HEK293 (cell line): ENCODE data around the gene TLE2.

Experiments used
- CTCF ChIA-PET: fragments of 350-600 bp; formaldehyde crosslinking; extraction: SDS; loops from one replicate; lab custom pipeline; 2021; ENCODE audit warnings: antibody characterized with exemption; lab: Yijun Ruan, JAX
- POLR2A ChIA-PET: fragments of 300-600 bp; formaldehyde crosslinking; extraction: SDS; loops from one replicate; lab custom pipeline; 2020; ENCODE audit warnings: antibody characterized with exemption, inconsistent platforms; lab: Yijun Ruan, JAX
- H3K27ac ChIP-seq: fragments of 200-500 bp; sonication (Bioruptor generic); 2 replicates; pipeline ENCODE4 v1.5.1; 2014; ENCODE audit warnings: low read depth, low read length, control low read depth, inconsistent platforms; ENCODE audit errors: extremely low read depth
- H3K36me3 ChIP-seq, 2 experiments: fragments of 200-500 bp in 1 of 2; sonication (Bioruptor generic) in 1 of 2; 1 replicate in 1 of 2; 2 replicates in 1 of 2; pipeline ENCODE4 v1.5.1; 2014 to 2017; ENCODE audit warnings: inconsistent platforms in 2 of 2, low read length in 2 of 2; ENCODE audit not compliant: control insufficient read depth in 2 of 2, insufficient read depth in 1 of 2
- H3K4me1 ChIP-seq: fragments of 200-500 bp; sonication (Bioruptor generic); 2 replicates; pipeline ENCODE4 v1.5.1; 2014; ENCODE audit warnings: mild to moderate bottlenecking, low read length, inconsistent platforms; ENCODE audit not compliant: control insufficient read depth, insufficient read depth
- H3K4me3 ChIP-seq: 2 replicates; pipeline ENCODE4 v1.5.1; 2011; ENCODE audit warnings: low read depth, mild to moderate bottlenecking, control low read depth, low read length, moderate library complexity
- H3K9me3 ChIP-seq: fragments of 200-500 bp; sonication (Bioruptor generic); 2 replicates; pipeline ENCODE4 v1.5.1; 2014; ENCODE audit warnings: low read depth, low read length, inconsistent platforms; ENCODE audit not compliant: control insufficient read depth, insufficient read depth
- BCL11A ChIP-seq: fragments of 450-650 bp; formaldehyde crosslinking; IDR thresholded peaks from 2 replicates; pipeline ENCODE4 v1.5.1; 2016; ENCODE audit warnings: low read depth, missing biosample characterization, missing genetic modification characterization
- BCL11B ChIP-seq: fragments of 450-650 bp; formaldehyde crosslinking; IDR thresholded peaks from 2 replicates; pipeline ENCODE4 v1.5.1; 2016; ENCODE audit warnings: low read depth, missing biosample characterization, missing genetic modification characterization
- CTCF ChIP-seq: fragments of 450-650 bp; formaldehyde crosslinking; IDR thresholded peaks from 2 replicates; pipeline ENCODE4 v1.5.1; 2016; ENCODE audit warnings: missing biosample characterization, missing genetic modification characterization
- EGR2 ChIP-seq: fragments of 450-650 bp; formaldehyde crosslinking; IDR thresholded peaks from 2 replicates; pipeline ENCODE4 v1.5.1; 2016; ENCODE audit warnings: low read depth, missing biosample characterization, missing genetic modification characterization
- GLIS1 ChIP-seq: fragments of 450-650 bp; formaldehyde crosslinking; IDR thresholded peaks from 2 replicates; pipeline ENCODE4 v1.5.1; 2016; ENCODE audit warnings: missing biosample characterization, missing genetic modification characterization
- KLF9 ChIP-seq: fragments of 450-650 bp; formaldehyde crosslinking; IDR thresholded peaks from 2 replicates; pipeline ENCODE4 v1.5.1; 2016; ENCODE audit warnings: missing biosample characterization, missing genetic modification characterization, low read depth
- MZF1 ChIP-seq: fragments of 450-650 bp; formaldehyde crosslinking; IDR thresholded peaks from 2 replicates; pipeline ENCODE4 v1.5.1; 2017; ENCODE audit warnings: missing biosample characterization, missing genetic modification characterization, borderline replicate concordance
- OVOL3 ChIP-seq: fragments of 450-650 bp; formaldehyde crosslinking; IDR thresholded peaks from 2 replicates; pipeline ENCODE4 v1.5.1; 2016; ENCODE audit warnings: missing biosample characterization, missing genetic modification characterization
- ZBTB21 ChIP-seq: fragments of 450-650 bp; formaldehyde crosslinking; IDR thresholded peaks from 2 replicates; pipeline ENCODE4 v1.5.1; 2017; ENCODE audit warnings: missing biosample characterization, missing genetic modification characterization
- ZBTB26 ChIP-seq: fragments of 450-650 bp; formaldehyde crosslinking; optimal IDR thresholded peaks from 2 replicates; pipeline ENCODE3; 2016; ENCODE audit warnings: missing biosample characterization, mild to moderate bottlenecking, missing genetic modification characterization
- ZIC2 ChIP-seq: fragments of 450-650 bp; formaldehyde crosslinking; IDR thresholded peaks from 2 replicates; pipeline ENCODE4 v1.5.1; 2016; ENCODE audit warnings: missing biosample characterization, missing genetic modification characterization
- ZNF132 ChIP-seq: fragments of 450-650 bp; formaldehyde crosslinking; IDR thresholded peaks from 2 replicates; pipeline ENCODE4 v1.5.1; 2017; ENCODE audit warnings: missing biosample characterization, missing genetic modification characterization, borderline replicate concordance
- ZNF138 ChIP-seq: fragments of 450-650 bp; formaldehyde crosslinking; IDR thresholded peaks from 2 replicates; pipeline ENCODE4 v1.5.1; 2016; ENCODE audit warnings: missing biosample characterization, missing genetic modification characterization, borderline replicate concordance
- ZNF155 ChIP-seq: fragments of 450-650 bp; formaldehyde crosslinking; IDR thresholded peaks from 2 replicates; pipeline ENCODE4 v1.5.1; 2016; ENCODE audit warnings: missing biosample characterization, missing genetic modification characterization
- ZNF174 ChIP-seq: fragments of 450-650 bp; formaldehyde crosslinking; IDR thresholded peaks from 2 replicates; pipeline ENCODE4 v1.5.0; 2017; ENCODE audit warnings: missing biosample characterization, mild to moderate bottlenecking, missing genetic modification characterization
- ZNF2 ChIP-seq: fragments of 450-650 bp; formaldehyde crosslinking; IDR thresholded peaks from 2 replicates; pipeline ENCODE4 v1.5.1; 2016; ENCODE audit warnings: missing biosample characterization, missing genetic modification characterization
- ZNF221 ChIP-seq: fragments of 450-650 bp; formaldehyde crosslinking; IDR thresholded peaks from 2 replicates; pipeline ENCODE4 v1.5.1; 2017; ENCODE audit warnings: missing biosample characterization, missing genetic modification characterization, borderline replicate concordance
- ZNF24 ChIP-seq: fragments of 450-650 bp; formaldehyde crosslinking; IDR thresholded peaks from 2 replicates; pipeline ENCODE4 v1.5.1; 2016; ENCODE audit warnings: missing biosample characterization, missing genetic modification characterization
- ZNF292 ChIP-seq: fragments of 450-650 bp; formaldehyde crosslinking; IDR thresholded peaks from 2 replicates; pipeline ENCODE4 v1.5.1; 2016; ENCODE audit warnings: low read depth, missing biosample characterization, missing genetic modification characterization, borderline replicate concordance
- ZNF311 ChIP-seq: fragments of 450-650 bp; formaldehyde crosslinking; IDR thresholded peaks from 2 replicates; pipeline ENCODE4 v1.5.1; 2017; ENCODE audit warnings: missing biosample characterization, missing genetic modification characterization, borderline replicate concordance
- ZNF416 ChIP-seq: fragments of 450-650 bp; formaldehyde crosslinking; IDR thresholded peaks from 2 replicates; pipeline ENCODE4 v1.5.1; 2016; ENCODE audit warnings: missing biosample characterization, missing genetic modification characterization
- ZNF48 ChIP-seq: fragments of 450-650 bp; formaldehyde crosslinking; IDR thresholded peaks from 2 replicates; pipeline ENCODE4 v1.5.1; 2016; ENCODE audit warnings: missing biosample characterization, missing genetic modification characterization
- ZNF548 ChIP-seq: fragments of 450-650 bp; formaldehyde crosslinking; IDR thresholded peaks from 2 replicates; pipeline ENCODE4 v1.5.1; 2016; ENCODE audit warnings: missing biosample characterization, missing genetic modification characterization
- ZNF580 ChIP-seq: fragments of 450-650 bp; formaldehyde crosslinking; IDR thresholded peaks from 2 replicates; pipeline ENCODE4 v1.5.1; 2016; ENCODE audit warnings: missing biosample characterization, missing genetic modification characterization
- ZNF664 ChIP-seq: fragments of 450-650 bp; formaldehyde crosslinking; IDR thresholded peaks from 2 replicates; pipeline ENCODE4 v1.5.1; 2016; ENCODE audit warnings: missing biosample characterization, missing genetic modification characterization
- ZNF785 ChIP-seq: fragments of 450-650 bp; formaldehyde crosslinking; IDR thresholded peaks from 2 replicates; pipeline ENCODE4 v1.5.1; 2016; ENCODE audit warnings: missing biosample characterization, missing genetic modification characterization
- ZSCAN18 ChIP-seq: fragments of 450-650 bp; formaldehyde crosslinking; IDR thresholded peaks from 2 replicates; pipeline ENCODE4 v1.5.1; 2016; ENCODE audit warnings: missing biosample characterization, missing genetic modification characterization
- ZSCAN23 ChIP-seq: fragments of 450-650 bp; formaldehyde crosslinking; IDR thresholded peaks from 2 replicates; pipeline ENCODE4 v1.5.1; 2016; ENCODE audit warnings: missing biosample characterization, missing genetic modification characterization
- ZSCAN30 ChIP-seq: fragments of 450-650 bp; IDR thresholded peaks from 2 replicates; pipeline ENCODE4 v1.5.1; 2018; ENCODE audit warnings: missing biosample characterization, mild to moderate bottlenecking, missing genetic modification characterization, moderate library complexity

The TLE2 gene

GRCh38 chr19:3075605-3076431 lies 46.7 kb upstream of the TLE2 start (continued):
- TF ChIP-seq ZBTB26 (peak; percentile 37), BCL11B (tag by site-specific recombination) (no peak), ZNF664 (tag by site-specific recombination) (no peak), ZSCAN23 (tag by site-specific recombination) (no peak), ZNF580 (tag by site-specific recombination) (no peak), ZNF311 (no peak), ZSCAN18 (tag by site-specific recombination) (no peak), ZNF785 (no peak), ZSCAN30 (tag by site-specific recombination) (peak; percentile 41; the same call in 1 of the 2 replicates), KLF9 (tag by site-specific recombination) (peak; percentile 49), EGR2 (peak; percentile 81), GLIS1 (tag by site-specific recombination) (peak; percentile 97), CTCF (tag by site-specific recombination) (peak; percentile 90)

- Histone ChIP-seq H3K4me3 (no peak overlapping the region), H3K27ac (no peak overlapping the region), H3K9me3 (no peaks in the 10 kb centered on the region), H3K4me1 (no peaks in the 10 kb centered on the region), H3K36me3 (no peaks in the 10 kb centered on the region)
- CTCF ChIA-PET = interaction anchor here (0.6 to 3.7 kb wide), 3 partner anchors 38 to 1235 kb away, joined by 3 to 23 read pairs (median 13); no protein-coding TSS in a partner anchor
- POLR2A ChIA-PET = interaction anchor here (0.7 kb wide), 1 partner anchor 123 kb away, joined by 7 read pairs; no protein-coding TSS in a partner anchor
- TF ChIP-seq ZNF138 (tag by site-specific recombination) (no peak), ZNF548 (tag by site-specific recombination) (no peak), ZNF132 (no peak), ZIC2 (tag by site-specific recombination) (0 out of 2 replicates have a peak, but pooled peaks have one; percentile 19), ZNF48 (tag by site-specific recombination) (no peak), MZF1 (tag by site-specific recombination) (no peak), ZNF416 (no peak), ZBTB21 (tag by site-specific recombination) (no peak), EGR2 (peak; percentile 21; the same call in 1 of the 2 replicates), BCL11A (tag by site-specific recombination) (no peak), OVOL3 (tag by site-specific recombination) (no peak), ZNF2 (tag by site-specific recombination) (no peak), CTCF (tag by site-specific recombination) (no peak), ZNF174 (tag by site-specific recombination) (no peak), ZNF292 (no peak), ZNF24 (no peak), ZNF221 (tag by site-specific recombination) (no peak), ZNF155 (tag by site-specific recombination) (no peak)
Measured at GRCh38 chr19:3073931-3074595, 45.0 kb upstream of the TLE2 start.
